AG04449 (cell line): ENCODE results near the gene DYNC2I2.
"Not testable (repeated sequence)": the region's sequence is repeated elsewhere in the genome, so short reads cannot be mapped to it uniquely, and the experiment has no call there.

ENCODE experiments used
- CTCF ChIA-PET: fragments of 350-600 bp; formaldehyde crosslinking; extraction: SDS; loops from one replicate; lab custom pipeline; 2021; ENCODE audit warnings: antibody characterized with exemption; lab: Yijun Ruan, JAX
- POLR2A ChIA-PET: fragments of 400-600, 350-600 bp; formaldehyde crosslinking; extraction: SDS; loops from one replicate; lab custom pipeline; 2020; ENCODE audit warnings: antibody characterized with exemption, inconsistent platforms; lab: Yijun Ruan, JAX
- DNase-seq: peaks from one replicate; pipeline ENCODE4 v3.0.0-alpha.2; 2010; ENCODE audit warnings: low read depth, low spot score
- H3K4me3 ChIP-seq: 2 replicates; pipeline ENCODE4 v1.5.1; 2011; ENCODE audit warnings: low read depth, mild to moderate bottlenecking, control low read depth, low read length
- TF ChIP-seq, protein P1 (sequence below): IDR thresholded peaks from one replicate; pipeline ENCODE4 v1.5.1; 2011; ENCODE audit warnings: mild to moderate bottlenecking, moderate library complexity, low read length, control low read depth, inconsistent platforms; ENCODE audit not compliant: insufficient read depth; ENCODE audit errors: missing control alignments

The DYNC2I2 gene

DNA sequence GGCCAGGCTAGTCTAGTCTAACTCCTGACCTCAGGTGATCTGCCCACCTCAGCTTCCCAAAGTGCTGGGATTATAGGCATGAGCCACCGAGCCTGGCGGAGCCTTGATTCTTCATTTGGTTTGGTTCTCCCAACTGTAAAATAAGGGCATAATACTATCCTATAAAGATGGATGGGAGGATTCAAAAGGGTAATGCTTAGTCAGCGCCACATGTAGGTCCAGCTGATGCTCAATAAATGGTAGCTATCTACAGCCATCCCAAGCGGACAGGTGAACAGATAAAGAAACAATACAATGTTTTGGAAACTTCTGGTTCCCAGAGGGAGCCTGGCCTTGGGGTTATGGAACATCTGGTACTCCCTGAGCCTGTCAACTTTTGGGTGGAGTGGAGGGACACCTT lies 18.7 kb upstream of the DYNC2I2 start:
- H3K4me3 ChIP-seq, result no peak overlapping the region
- DNase-seq, result no peak
- CTCF ChIA-PET, result interaction anchor here (0.6 to 1.7 kb wide), 2 partner anchors 10 to 26 kb away, joined by 3 to 4 read pairs; partner anchors contain the start of gene PKN3
- TF ChIP-seq, protein P1, sequence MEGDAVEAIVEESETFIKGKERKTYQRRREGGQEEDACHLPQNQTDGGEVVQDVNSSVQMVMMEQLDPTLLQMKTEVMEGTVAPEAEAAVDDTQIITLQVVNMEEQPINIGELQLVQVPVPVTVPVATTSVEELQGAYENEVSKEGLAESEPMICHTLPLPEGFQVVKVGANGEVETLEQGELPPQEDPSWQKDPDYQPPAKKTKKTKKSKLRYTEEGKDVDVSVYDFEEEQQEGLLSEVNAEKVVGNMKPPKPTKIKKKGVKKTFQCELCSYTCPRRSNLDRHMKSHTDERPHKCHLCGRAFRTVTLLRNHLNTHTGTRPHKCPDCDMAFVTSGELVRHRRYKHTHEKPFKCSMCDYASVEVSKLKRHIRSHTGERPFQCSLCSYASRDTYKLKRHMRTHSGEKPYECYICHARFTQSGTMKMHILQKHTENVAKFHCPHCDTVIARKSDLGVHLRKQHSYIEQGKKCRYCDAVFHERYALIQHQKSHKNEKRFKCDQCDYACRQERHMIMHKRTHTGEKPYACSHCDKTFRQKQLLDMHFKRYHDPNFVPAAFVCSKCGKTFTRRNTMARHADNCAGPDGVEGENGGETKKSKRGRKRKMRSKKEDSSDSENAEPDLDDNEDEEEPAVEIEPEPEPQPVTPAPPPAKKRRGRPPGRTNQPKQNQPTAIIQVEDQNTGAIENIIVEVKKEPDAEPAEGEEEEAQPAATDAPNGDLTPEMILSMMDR, result no peak
- POLR2A ChIA-PET, result no interaction called here

DNA sequence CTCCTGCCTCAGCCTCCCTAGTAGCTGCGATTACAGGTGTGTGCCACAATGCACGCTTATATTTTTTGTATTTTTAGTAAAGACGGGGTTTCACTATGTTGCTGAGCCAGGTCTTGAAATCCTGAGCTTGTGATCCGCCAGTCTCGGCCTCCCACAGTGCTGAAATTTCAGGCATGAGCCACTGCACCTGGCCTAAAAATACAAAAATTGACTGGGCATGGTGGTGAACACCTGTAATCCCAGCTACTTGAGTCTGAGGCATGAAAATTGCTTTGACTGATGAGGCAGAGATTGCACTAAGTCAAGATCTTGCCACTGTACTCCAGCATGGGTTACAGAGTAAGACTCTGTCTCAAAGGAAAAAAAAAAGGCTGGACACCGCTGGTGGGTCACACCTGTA lies 13.1 kb upstream of the DYNC2I2 start:
- TF ChIP-seq, protein P1, result no peak
- DNase-seq, result no peak
- CTCF ChIA-PET, result interaction anchor here (1.4 kb wide), 1 partner anchor 32 kb away, joined by 5 read pairs; the partner anchor contains the start of gene PKN3
- POLR2A ChIA-PET, result interaction anchor here (1.2 kb wide), 1 partner anchor 239 kb away, joined by 6 read pairs; no protein-coding TSS in a partner anchor
- H3K4me3 ChIP-seq, result no peak overlapping the region

DNA sequence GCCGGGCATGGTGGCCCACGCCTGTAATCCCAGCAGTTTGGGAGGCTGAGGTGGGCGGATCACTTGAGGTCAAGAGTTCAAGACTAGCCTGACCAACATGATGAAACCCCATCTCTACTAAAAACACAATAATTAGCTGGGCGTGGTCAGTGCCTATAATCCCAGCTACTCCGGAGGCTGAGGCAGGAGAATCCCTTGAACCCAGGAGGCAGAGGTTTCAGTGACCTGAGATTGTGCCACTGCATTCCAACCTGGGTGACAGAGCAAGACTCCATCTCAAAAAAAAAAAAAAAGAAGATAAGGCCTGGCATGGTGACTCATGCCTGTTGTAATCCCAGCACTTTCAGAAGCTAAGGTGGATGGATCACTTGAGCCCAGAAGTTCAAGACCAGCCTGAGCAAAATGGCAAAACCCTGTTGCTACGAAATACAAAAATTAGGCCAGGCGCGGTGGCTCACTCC lies 9.9 kb upstream of the DYNC2I2 start:
- H3K4me3 ChIP-seq, DNase-seq, CTCF ChIA-PET: not testable (repeated sequence)
- POLR2A ChIA-PET, result interaction anchor here (1.1 kb wide), 1 partner anchor 13 kb away, joined by 4 read pairs; no protein-coding TSS in a partner anchor

DNA sequence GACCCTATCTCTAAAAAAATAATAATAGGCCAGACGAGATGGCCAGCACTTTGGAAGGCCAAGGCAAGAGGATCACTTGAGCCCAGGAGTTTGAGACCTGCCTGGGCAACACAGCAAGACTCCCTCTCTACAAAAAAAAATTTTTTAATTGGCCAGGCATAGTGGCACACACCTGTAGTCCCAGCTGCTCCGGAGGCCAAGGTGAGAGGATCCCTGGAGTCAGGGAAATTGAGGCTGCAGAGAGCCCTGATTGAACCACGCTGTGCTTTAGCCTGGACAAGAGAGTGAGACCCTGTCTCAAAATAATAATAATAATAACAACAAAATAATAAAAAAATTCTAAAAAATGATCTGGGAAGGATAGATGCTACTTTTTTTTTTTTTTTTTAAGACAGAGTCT lies 1.1 kb upstream of the DYNC2I2 start:
- DNase-seq, result no peak
- POLR2A ChIA-PET, result interaction anchor here (1.5 kb wide), 1 partner anchor 27 kb away, joined by 5 read pairs; no protein-coding TSS in a partner anchor
- CTCF ChIA-PET, result interaction anchor here (0.9 to 2.0 kb wide), 3 partner anchors 22 to 161 kb away, joined by 4 read pairs; partner anchors contain the start of genes ENDOG and PKN3
- TF ChIP-seq, protein P1, result no peak
- no peak overlapping the region for H3K4me3 ChIP-seq

DNA sequence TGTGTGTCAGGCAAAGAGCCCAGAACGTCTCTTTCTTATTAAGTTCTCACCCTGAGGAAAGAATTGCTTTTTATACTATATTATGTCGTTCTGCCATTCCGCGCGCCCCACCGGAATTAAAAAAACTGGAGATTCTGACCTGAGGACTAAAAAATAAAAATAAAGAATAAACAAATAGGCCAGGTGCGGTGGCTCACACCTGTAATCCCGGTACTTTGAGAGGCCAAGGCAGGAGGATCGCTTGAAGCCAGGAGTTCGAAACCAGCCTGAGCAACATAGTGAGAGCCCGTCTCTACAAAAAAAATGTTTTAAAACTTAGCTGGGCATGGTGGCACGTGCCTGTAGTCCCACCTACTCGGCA lies 677 bp upstream of the DYNC2I2 start:
- no peak overlapping the region; the same call in 1 of the 2 replicates for H3K4me3 ChIP-seq
- ChIA-PET POLR2A (interaction anchor here (0.5 to 0.8 kb wide), 2 partner anchors 32 to 104 kb away, joined by 3 read pairs; partner anchors contain the start of gene SET), CTCF (interaction anchor here (0.9 to 2.0 kb wide), 3 partner anchors 21 to 161 kb away, joined by 4 read pairs; partner anchors contain the start of genes ENDOG and PKN3)
- TF ChIP-seq, protein P1, result no peak
- no peak for DNase-seq

DNA sequence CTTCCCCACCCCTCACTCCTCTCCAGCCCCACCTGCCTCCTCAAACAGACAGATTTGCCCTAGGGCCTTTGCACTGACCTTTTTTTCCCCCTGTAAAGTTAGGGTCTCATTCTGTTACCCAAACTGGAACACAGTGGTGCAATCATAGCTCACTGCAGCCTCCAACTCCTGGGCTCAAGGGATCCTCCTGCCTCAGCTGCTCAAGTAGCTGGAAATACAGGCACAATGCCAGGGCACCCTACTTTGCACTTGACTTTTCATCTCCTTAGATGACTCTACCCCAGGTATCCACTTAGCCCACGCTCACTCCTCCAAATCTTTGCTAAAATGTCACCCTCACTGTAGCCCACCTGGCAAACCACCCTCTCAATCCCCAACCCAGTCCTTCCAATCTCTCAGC lies 2.2 kb downstream of the DYNC2I2 start:
- DNase-seq, result no peak
- H3K4me3 ChIP-seq, result no peak overlapping the region
- TF ChIP-seq, protein P1, result no peak
- CTCF ChIA-PET, result interaction anchor here (1.0 to 1.6 kb wide), 3 partner anchors 50 to 276 kb away, joined by 3 read pairs; partner anchors contain the start of gene ENDOG
- POLR2A ChIA-PET, result no interaction called here

DNA sequence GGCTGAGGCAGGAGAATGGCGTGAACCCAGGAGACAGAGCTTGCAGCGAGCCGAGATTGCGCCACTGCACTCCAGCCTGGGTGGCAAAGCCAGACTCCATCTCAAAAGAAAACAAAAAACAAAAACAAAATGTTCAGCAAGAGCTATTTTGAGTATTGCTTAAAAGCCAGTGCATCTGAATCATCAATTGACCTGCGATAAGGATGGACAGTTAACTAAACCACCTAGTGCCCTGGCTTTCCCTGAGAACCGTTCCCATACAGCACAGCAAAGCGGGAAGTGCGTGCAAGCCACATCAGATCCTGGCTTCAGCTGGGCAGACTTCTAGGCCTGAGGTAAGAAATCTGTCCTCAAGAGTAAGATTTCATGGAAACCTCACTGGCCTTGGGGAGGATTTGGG lies 2.7 kb downstream of the DYNC2I2 start:
- CTCF ChIA-PET, result interaction anchor here (0.7 to 1.6 kb wide), 5 partner anchors 16 to 276 kb away, joined by 3 read pairs; partner anchors contain the start of gene ENDOG
- TF ChIP-seq, protein P1, result no peak
- POLR2A ChIA-PET, result no interaction called here

More for the DNA sequence above, 2.7 kb downstream of the DYNC2I2 start:
- H3K4me3 ChIP-seq, result no peak overlapping the region
- no peak for DNase-seq
